OCI-LY7 (cell line): ENCODE measurements around the gene MAPT. TPM values are rescaled to one million over a fixed set of nuclear protein-coding genes. Genes with fewer than 3 reads are reported as not detected.

Experiments used
- BruUV-seq: library from RNA; stranded (reverse); fragments of 400-500 nt; replicated peaks from 2 replicates; lab custom pipeline; 2021; lab: Mats Ljungman, UMichigan
- CTCF ChIA-PET: fragments of 300-600 bp; sonication (Branson Sonifier 250); formaldehyde crosslinking; loops from one replicate; lab custom pipeline; 2022; ENCODE audit warnings: antibody characterized with exemption; ENCODE audit not compliant: unreplicated experiment; lab: Charles Lee
- POLR2A ChIA-PET: fragments of 300-600 bp; sonication (Branson Sonifier 250); formaldehyde crosslinking; loops from one replicate; lab custom pipeline; 2022; ENCODE audit warnings: antibody characterized with exemption; lab: Charles Lee
- DNase-seq: peaks from one replicate; pipeline ENCODE4 v3.0.0-alpha.2; 2015; ENCODE audit warnings: low spot score
- H2AFZ ChIP-seq: fragments of 200-600 bp; sonication (generic), shearing (Covaris generic); 2 replicates; pipeline ENCODE4 v1.6.1; 2014; ENCODE audit warnings: mild to moderate bottlenecking, antibody characterized with exemption, low read length, moderate library complexity
- H3K27ac ChIP-seq: fragments of 200-600 bp; sonication (generic); 2 replicates; pipeline ENCODE4 v1.5.1; 2014; ENCODE audit warnings: mixed run types, low read depth, mild to moderate bottlenecking, moderate library complexity, low read length, inconsistent platforms; ENCODE audit not compliant: poor library complexity, severe bottlenecking
- H3K36me3 ChIP-seq: fragments of 200-600 bp; sonication (generic); 2 replicates; pipeline ENCODE4 v1.6.1; 2014; ENCODE audit warnings: mild to moderate bottlenecking, antibody characterized with exemption, low read length, moderate library complexity, mixed read lengths; ENCODE audit not compliant: insufficient read depth
- H3K4me1 ChIP-seq: fragments of 200-600 bp; sonication (generic); 2 replicates; pipeline ENCODE4 v1.5.1; 2014; ENCODE audit warnings: mild to moderate bottlenecking, low read length; ENCODE audit not compliant: insufficient read depth, poor library complexity, severe bottlenecking
- H3K4me2 ChIP-seq: fragments of 200-600 bp; sonication (generic); 2 replicates; pipeline ENCODE4 v1.6.1; 2014; ENCODE audit warnings: mild to moderate bottlenecking, low read length
- H3K4me3 ChIP-seq: fragments of 200-600 bp; sonication (generic); 2 replicates; pipeline ENCODE4 v1.5.1; 2014; ENCODE audit warnings: mild to moderate bottlenecking, low read depth, low read length; ENCODE audit not compliant: poor library complexity, severe bottlenecking
- H3K79me2 ChIP-seq: fragments of 200-600 bp; sonication (generic); 2 replicates; pipeline ENCODE4 v1.6.1; 2016; ENCODE audit warnings: low read depth, mild to moderate bottlenecking, low read length, moderate library complexity, mixed read lengths; ENCODE audit not compliant: insufficient read depth
- H3K9me2 ChIP-seq: fragments of 200-600 bp; sonication (generic); 2 replicates; pipeline ENCODE4 v1.6.1; 2016; ENCODE audit warnings: mild to moderate bottlenecking, low read length, mixed read lengths; ENCODE audit not compliant: insufficient read depth
- H3K9me3 ChIP-seq: fragments of 200-600 bp; sonication (generic); 2 replicates; pipeline ENCODE4 v1.6.1; 2014; ENCODE audit warnings: mild to moderate bottlenecking, mixed run types, low read length, mixed read lengths
- H4K20me1 ChIP-seq: fragments of 200-600 bp; sonication (generic); 2 replicates; pipeline ENCODE4 v1.6.1; 2014; ENCODE audit warnings: mild to moderate bottlenecking, antibody characterized with exemption, low read length, moderate library complexity, mixed read lengths; ENCODE audit not compliant: insufficient read depth
- CTCF ChIP-seq: fragments of 200-600 bp; sonication (generic); conservative IDR thresholded peaks from 2 replicates; pipeline ENCODE4 v1.5.1; 2014; ENCODE audit warnings: mild to moderate bottlenecking, antibody characterized with exemption, low read length, moderate library complexity, mixed read lengths
- EZH2phosphoT487 ChIP-seq: fragments of 200-600 bp; sonication (generic); IDR thresholded peaks from 2 replicates; pipeline ENCODE4 v1.6.1; 2018; ENCODE audit warnings: low read depth, borderline replicate concordance, mild to moderate bottlenecking, mixed run types, antibody characterized with exemption, low read length, moderate library complexity, mixed read lengths
- intact Hi-C: fragments of 100-400 bp; cut with micrococcal nuclease; formaldehyde crosslinking; loops from one replicate; pipeline ENCODE4 v1.10.0; 2022; ENCODE audit not compliant: unreplicated experiment
- total RNA-seq, 2 experiments: library from RNA; depleted of rRNA in 1 of 2; stranded (reverse); fragments of >200 nt in 1 of 2; shearing (Covaris generic) in 1 of 2; gene quantifications; 2 replicates each; pipeline ENCODE4 v1.2.3, GENCODE V29; 2014 to 2022

Gene MAPT
- total RNA-seq, 2 experiments from 2014 or later = 0.44 TPM; not detected in 1

GRCh38 chr17:45997624-45998023 is 103.3 kb downstream of the MAPT start:
- no peak overlapping the region for H2AFZ ChIP-seq
- no peaks in the 10 kb centered on the region for H3K9me3 ChIP-seq
- intact Hi-C loops = no loop called here
- ChIA-PET POLR2A (no interaction called here), CTCF (no interaction called here)
- BruUV-seq = no TSS peak
- no peaks in the 10 kb centered on the region for H3K9me2 ChIP-seq
- H3K4me3 ChIP-seq = no peak overlapping the region
- no peaks in the 10 kb centered on the region for H4K20me1 ChIP-seq
- H3K79me2 ChIP-seq = no peaks in the 10 kb centered on the region
- no peaks in the 10 kb centered on the region for H3K36me3 ChIP-seq
- no peaks in the 10 kb centered on the region for H3K4me1 ChIP-seq
- DNase-seq = no peak
- no peak overlapping the region for H3K27ac ChIP-seq
- TF ChIP-seq CTCF (no peak), EZH2phosphoT487 (no peak)
- no peak overlapping the region for H3K4me2 ChIP-seq

- Histone ChIP-seq H4K20me1 (no peaks in the 10 kb centered on the region), H3K79me2 (no peaks in the 10 kb centered on the region), H3K27ac (no peak within 1 kb of the TSS), H3K4me2 (no peak within 1 kb of the TSS), H3K4me3 (no peak within 1 kb of the TSS), H3K36me3 (no peaks in the 10 kb centered on the region), H3K9me3 (no peaks in the 10 kb centered on the region), H3K9me2 (no peaks in the 10 kb centered on the region), H3K4me1 (no peaks in the 10 kb centered on the region), H2AFZ (no peak within 1 kb of the TSS)
- no TSS peak for BruUV-seq
- TF ChIP-seq CTCF = no peak
- no peak for TF ChIP-seq EZH2phosphoT487
- intact Hi-C loops = no loop called here
- no peak for DNase-seq
- ChIA-PET CTCF (no interaction called here), POLR2A (no interaction called here)
These were observed 104.9 kb downstream of the MAPT start, which contains the start of gene STH for GRCh38 chr17:45998987-45999899. Gene STH, plus strand, starts transcription at chr17:45999250. Its CDS starts 30 bp downstream, at chr17:45999280.

- no peaks in the 10 kb centered on the region for H3K9me3 ChIP-seq
- no peaks in the 10 kb centered on the region for H3K36me3 ChIP-seq
- H3K79me2 ChIP-seq = no peaks in the 10 kb centered on the region
- POLR2A ChIA-PET = no interaction called here
- H4K20me1 ChIP-seq = no peaks in the 10 kb centered on the region
- H3K4me3 ChIP-seq = no peak overlapping the region
- no peaks in the 10 kb centered on the region for H3K4me1 ChIP-seq
- H3K4me2 ChIP-seq = no peak overlapping the region
- H2AFZ ChIP-seq = no peak overlapping the region
- intact Hi-C loops = no loop called here
- H3K27ac ChIP-seq = no peak overlapping the region
- no TSS peak for BruUV-seq
- CTCF ChIA-PET = no interaction called here
- TF ChIP-seq CTCF = no peak
- TF ChIP-seq EZH2phosphoT487 = no peak
- DNase-seq = no peak
- H3K9me2 ChIP-seq = no peaks in the 10 kb centered on the region
These were observed 105.5 kb downstream of the MAPT start for GRCh38 chr17:45999900-46000290.
